ENCODE measurements around the gene PXYLP1. TPM values are rescaled to one million over a fixed set of nuclear protein-coding genes. Genes with fewer than 3 reads are reported as not detected.

The PXYLP1 gene
- polyA plus RNA-seq, 1 donor from 2014 or later, result 109 TPM

DNA sequence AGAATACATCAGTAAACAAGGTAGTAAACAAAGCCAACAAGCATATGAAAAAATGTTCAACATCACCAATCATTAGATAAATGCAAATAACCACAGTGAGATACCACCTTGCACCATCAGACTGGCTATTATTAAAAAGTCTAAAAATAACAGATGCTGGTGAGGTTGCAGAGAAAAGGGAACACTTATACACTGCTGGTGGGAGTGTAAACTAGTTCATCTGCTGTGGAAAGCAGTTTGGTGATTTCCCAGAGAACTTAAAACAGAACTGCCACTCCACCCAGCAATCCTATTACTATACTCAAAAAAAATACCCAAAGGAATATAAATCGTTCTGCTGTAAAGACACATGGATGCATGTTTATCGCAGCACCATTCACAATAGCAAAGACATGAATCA, 106.4 kb downstream of the PXYLP1 start:
- no peaks in the 10 kb centered on the region for H3K27me3 ChIP-seq (ENCODE audit: insufficient read depth, low read depth, low read length)
- no peak for TF ChIP-seq POLR2AphosphoS5 (IDR thresholded peaks at IDR 0.05)
- no peak for TF ChIP-seq SMC3 (conservative IDR thresholded peaks at IDR 0.05; ENCODE audit: poor library complexity)
- TF ChIP-seq MXI1 (conservative IDR thresholded peaks at IDR 0.05; ENCODE audit: poor library complexity, severe bottlenecking), result no peak
- TF ChIP-seq, protein P1, sequence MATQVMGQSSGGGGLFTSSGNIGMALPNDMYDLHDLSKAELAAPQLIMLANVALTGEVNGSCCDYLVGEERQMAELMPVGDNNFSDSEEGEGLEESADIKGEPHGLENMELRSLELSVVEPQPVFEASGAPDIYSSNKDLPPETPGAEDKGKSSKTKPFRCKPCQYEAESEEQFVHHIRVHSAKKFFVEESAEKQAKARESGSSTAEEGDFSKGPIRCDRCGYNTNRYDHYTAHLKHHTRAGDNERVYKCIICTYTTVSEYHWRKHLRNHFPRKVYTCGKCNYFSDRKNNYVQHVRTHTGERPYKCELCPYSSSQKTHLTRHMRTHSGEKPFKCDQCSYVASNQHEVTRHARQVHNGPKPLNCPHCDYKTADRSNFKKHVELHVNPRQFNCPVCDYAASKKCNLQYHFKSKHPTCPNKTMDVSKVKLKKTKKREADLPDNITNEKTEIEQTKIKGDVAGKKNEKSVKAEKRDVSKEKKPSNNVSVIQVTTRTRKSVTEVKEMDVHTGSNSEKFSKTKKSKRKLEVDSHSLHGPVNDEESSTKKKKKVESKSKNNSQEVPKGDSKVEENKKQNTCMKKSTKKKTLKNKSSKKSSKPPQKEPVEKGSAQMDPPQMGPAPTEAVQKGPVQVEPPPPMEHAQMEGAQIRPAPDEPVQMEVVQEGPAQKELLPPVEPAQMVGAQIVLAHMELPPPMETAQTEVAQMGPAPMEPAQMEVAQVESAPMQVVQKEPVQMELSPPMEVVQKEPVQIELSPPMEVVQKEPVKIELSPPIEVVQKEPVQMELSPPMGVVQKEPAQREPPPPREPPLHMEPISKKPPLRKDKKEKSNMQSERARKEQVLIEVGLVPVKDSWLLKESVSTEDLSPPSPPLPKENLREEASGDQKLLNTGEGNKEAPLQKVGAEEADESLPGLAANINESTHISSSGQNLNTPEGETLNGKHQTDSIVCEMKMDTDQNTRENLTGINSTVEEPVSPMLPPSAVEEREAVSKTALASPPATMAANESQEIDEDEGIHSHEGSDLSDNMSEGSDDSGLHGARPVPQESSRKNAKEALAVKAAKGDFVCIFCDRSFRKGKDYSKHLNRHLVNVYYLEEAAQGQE (IDR thresholded peaks at IDR 0.05; ENCODE audit: borderline replicate concordance), result no peak
- TF ChIP-seq RAD21 (conservative IDR thresholded peaks at IDR 0.05), result no peak
- TF ChIP-seq EZH2 (IDR thresholded peaks at IDR 0.05; ENCODE audit: borderline replicate concordance, insufficient read depth, low read length, poor library complexity, severe bottlenecking), result no peak
- TF ChIP-seq, protein P2, sequence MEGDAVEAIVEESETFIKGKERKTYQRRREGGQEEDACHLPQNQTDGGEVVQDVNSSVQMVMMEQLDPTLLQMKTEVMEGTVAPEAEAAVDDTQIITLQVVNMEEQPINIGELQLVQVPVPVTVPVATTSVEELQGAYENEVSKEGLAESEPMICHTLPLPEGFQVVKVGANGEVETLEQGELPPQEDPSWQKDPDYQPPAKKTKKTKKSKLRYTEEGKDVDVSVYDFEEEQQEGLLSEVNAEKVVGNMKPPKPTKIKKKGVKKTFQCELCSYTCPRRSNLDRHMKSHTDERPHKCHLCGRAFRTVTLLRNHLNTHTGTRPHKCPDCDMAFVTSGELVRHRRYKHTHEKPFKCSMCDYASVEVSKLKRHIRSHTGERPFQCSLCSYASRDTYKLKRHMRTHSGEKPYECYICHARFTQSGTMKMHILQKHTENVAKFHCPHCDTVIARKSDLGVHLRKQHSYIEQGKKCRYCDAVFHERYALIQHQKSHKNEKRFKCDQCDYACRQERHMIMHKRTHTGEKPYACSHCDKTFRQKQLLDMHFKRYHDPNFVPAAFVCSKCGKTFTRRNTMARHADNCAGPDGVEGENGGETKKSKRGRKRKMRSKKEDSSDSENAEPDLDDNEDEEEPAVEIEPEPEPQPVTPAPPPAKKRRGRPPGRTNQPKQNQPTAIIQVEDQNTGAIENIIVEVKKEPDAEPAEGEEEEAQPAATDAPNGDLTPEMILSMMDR (IDR thresholded peaks at IDR 0.05; ENCODE audit: poor library complexity, severe bottlenecking), result no peak
- TF ChIP-seq EP300 (conservative IDR thresholded peaks at IDR 0.05; ENCODE audit: poor library complexity, severe bottlenecking), result no peak
- TF ChIP-seq TAF1 (IDR thresholded peaks at IDR 0.05; ENCODE audit: low read depth), result no peak
- H3K4me2 ChIP-seq (ENCODE audit: low read length), result no peak overlapping the region
- no peak overlapping the region for H3K4me3 ChIP-seq (ENCODE audit: low read length)
- H4K20me1 ChIP-seq (ENCODE audit: insufficient read depth), result no peaks in the 10 kb centered on the region
- H2AFZ ChIP-seq (ENCODE audit: low read depth, low read length), result no peak overlapping the region
- H3F3A ChIP-seq (ENCODE audit: insufficient read depth, low read length, poor library complexity, severe bottlenecking), result no peaks in the 10 kb centered on the region
- H3K9me3 ChIP-seq (ENCODE audit: low read length), result no peaks in the 10 kb centered on the region
- no peaks in the 10 kb centered on the region for H3K36me3 ChIP-seq (ENCODE audit: insufficient read depth, low read length)
- no peaks in the 10 kb centered on the region for H3K79me2 ChIP-seq (replicated peaks; ENCODE audit: insufficient read depth, low read length)
- H3K9ac ChIP-seq (ENCODE audit: low read length), result no peak overlapping the region
- no peaks in the 10 kb centered on the region for H3K9me2 ChIP-seq (ENCODE audit: insufficient read depth, low read length)
- no peak overlapping the region for H3K27ac ChIP-seq (ENCODE audit: low read length)

DNA sequence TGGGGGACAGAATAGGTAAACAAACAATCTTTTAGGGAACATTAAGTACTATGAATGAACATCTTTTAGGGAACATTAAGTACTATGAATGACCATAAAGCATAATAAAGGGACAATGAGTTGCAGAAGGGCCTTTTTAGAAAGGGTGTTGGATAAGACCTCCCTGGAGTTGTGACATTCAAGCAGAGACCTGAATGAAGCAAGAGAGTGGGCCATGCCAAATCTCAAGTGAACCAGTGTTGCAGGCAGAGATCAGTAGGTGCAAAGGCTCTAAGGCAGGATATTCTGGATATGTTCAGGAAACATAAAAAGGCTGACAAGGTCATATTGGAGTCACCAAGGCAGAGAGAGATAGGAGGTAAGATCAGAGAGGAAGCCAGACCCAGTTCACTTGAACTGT, 107.3 kb downstream of the PXYLP1 start:
- Histone ChIP-seq H2AFZ (ENCODE audit: low read depth, low read length) (no peak overlapping the region), H3K4me2 (ENCODE audit: low read length) (no peak overlapping the region), H3K9me3 (ENCODE audit: low read length) (no peaks in the 10 kb centered on the region), H3K4me3 (ENCODE audit: low read length) (no peak overlapping the region), H3K27me3 (ENCODE audit: insufficient read depth, low read depth, low read length) (no peaks in the 10 kb centered on the region), H3F3A (ENCODE audit: insufficient read depth, low read length, poor library complexity, severe bottlenecking) (no peaks in the 10 kb centered on the region), H3K79me2 (replicated peaks; ENCODE audit: insufficient read depth, low read length) (no peaks in the 10 kb centered on the region), H4K20me1 (ENCODE audit: insufficient read depth) (no peaks in the 10 kb centered on the region), H3K9ac (ENCODE audit: low read length) (no peak overlapping the region), H3K27ac (ENCODE audit: low read length) (no peak overlapping the region), H3K9me2 (ENCODE audit: insufficient read depth, low read length) (no peaks in the 10 kb centered on the region), H3K36me3 (ENCODE audit: insufficient read depth, low read length) (no peaks in the 10 kb centered on the region)
- TF ChIP-seq, protein P1 (IDR thresholded peaks at IDR 0.05; ENCODE audit: borderline replicate concordance), result no peak
- TF ChIP-seq POLR2AphosphoS5 (IDR thresholded peaks at IDR 0.05) (no peak), EZH2 (IDR thresholded peaks at IDR 0.05; ENCODE audit: borderline replicate concordance, insufficient read depth, low read length, poor library complexity, severe bottlenecking) (no peak), EP300 (conservative IDR thresholded peaks at IDR 0.05; ENCODE audit: poor library complexity, severe bottlenecking) (no peak), SMC3 (conservative IDR thresholded peaks at IDR 0.05; ENCODE audit: poor library complexity) (no peak), TAF1 (IDR thresholded peaks at IDR 0.05; ENCODE audit: low read depth) (no peak), RAD21 (conservative IDR thresholded peaks at IDR 0.05) (no peak), MXI1 (conservative IDR thresholded peaks at IDR 0.05; ENCODE audit: poor library complexity, severe bottlenecking) (no peak)
- TF ChIP-seq, protein P2 (IDR thresholded peaks at IDR 0.05; ENCODE audit: poor library complexity, severe bottlenecking), result no peak

Data from neural cell (in vitro differentiated cells).